Cardiac ventricle fibroblast (primary cell): Measurements from ENCODE around the gene NBAS. TPM values are rescaled to one million over a fixed set of nuclear protein-coding genes. Genes with fewer than 3 reads are reported as not detected.

Experiments used
- total RNA-seq: library from RNA; depleted of rRNA; stranded (reverse); fragments of >200 nt; gene quantifications from 2 replicates; pipeline ENCODE4 v1.2.3, GENCODE V29; 2015

The NBAS gene
- total RNA-seq, result 34.1 and 41.0 TPM in 2 replicates

GRCh38 chr2:15560988-15561573, at the start of gene NBAS:
NBAS (minus strand) TSS chr2:15561334; CDS start chr2:15561304, 30 bp downstream.

GRCh38 chr2:15591692-15592463, 30.7 kb upstream of the NBAS start, which contains the start of gene DDX1:
DDX1 (plus strand) TSS chr2:15591868; CDS start chr2:15591934, 66 bp downstream.

Other genes with a start within 250 kb of the NBAS start
- gene DDX1, start 30.5 kb upstream of the NBAS start, total RNA-seq, result 46.1 and 54.0 TPM in 2 replicates